CD4-positive, alpha-beta memory T cell (primary cell): ENCODE results near the gene IPO8. TPM values are rescaled to one million over a fixed set of nuclear protein-coding genes. Genes with fewer than 3 reads are reported as not detected.

Source experiments
- CTCF ChIA-PET: fragments of 350-600 bp; sonication (Branson Sonifier 250); formaldehyde crosslinking; loops from one replicate; lab custom pipeline; 2021; ENCODE audit warnings: inconsistent platforms; ENCODE audit not compliant: partially characterized antibody; lab: Charles Lee
- POLR2A ChIA-PET: fragments of 350-600 bp; sonication (Branson Sonifier 250); formaldehyde crosslinking; loops from one replicate; lab custom pipeline; 2021; ENCODE audit not compliant: partially characterized antibody; lab: Charles Lee
- DNase-seq, 5 donors: peaks; one replicate each; pipeline versions ENCODE4 v3.0.0 to v3.0.0-alpha.2; 2020 to 2022; ENCODE audit warnings: mixed read lengths in 1 of 5
- H3K27ac ChIP-seq: one replicate; pipeline ENCODE4 v1.7.0; 2013; ENCODE audit warnings: low read depth, low read length
- H3K27me3 ChIP-seq: 2 replicates; pipeline ENCODE4 v1.7.0; 2013; ENCODE audit warnings: mild to moderate bottlenecking, low read length, moderate library complexity; ENCODE audit not compliant: insufficient read depth
- H3K36me3 ChIP-seq: 2 replicates; pipeline ENCODE4 v1.7.0; 2013; ENCODE audit warnings: mild to moderate bottlenecking, low read length, moderate library complexity; ENCODE audit not compliant: insufficient read depth
- H3K4me1 ChIP-seq: 2 replicates; pipeline ENCODE4 v1.7.0; 2013; ENCODE audit warnings: mild to moderate bottlenecking, low read length, moderate library complexity; ENCODE audit not compliant: insufficient read depth
- H3K4me3 ChIP-seq, 2 donors: one replicate each; pipeline ENCODE4 v1.7.0; 2013; ENCODE audit warnings: low read length in 2 of 2, mild to moderate bottlenecking in 1 of 2
- H3K9me3 ChIP-seq, 2 donors: one replicate each; pipeline ENCODE4 v1.7.0; 2013; ENCODE audit warnings: low read length in 2 of 2, control low read depth in 1 of 2; ENCODE audit not compliant: control insufficient read depth in 1 of 2
- H3K27ac Mint-ChIP-seq, 7 donors: one replicate each; pipeline ENCODE4 v1.8.0; 2020 to 2021; ENCODE audit warnings: mixed read lengths in 7 of 7, mild to moderate bottlenecking in 6 of 7, inconsistent platforms in 3 of 7, moderate library complexity in 3 of 7
- H3K27me3 Mint-ChIP-seq, 2 donors: one replicate each; pipeline ENCODE4 v1.8.0; 2020 to 2021; ENCODE audit warnings: mixed read lengths in 2 of 2
- H3K36me3 Mint-ChIP-seq, 2 donors: one replicate each; pipeline ENCODE4 v1.8.0; 2020 to 2021; ENCODE audit warnings: mixed read lengths in 2 of 2, inconsistent platforms in 1 of 2, mild to moderate bottlenecking in 1 of 2
- H3K4me1 Mint-ChIP-seq, 4 donors: one replicate each; pipeline ENCODE4 v1.8.0; 2020 to 2021; ENCODE audit warnings: mixed read lengths in 4 of 4, mild to moderate bottlenecking in 1 of 4
- H3K4me3 Mint-ChIP-seq, 8 donors: one replicate each; pipeline ENCODE4 v1.8.0; 2020 to 2021; ENCODE audit warnings: mixed read lengths in 8 of 8, mild to moderate bottlenecking in 7 of 8, moderate library complexity in 6 of 8, inconsistent platforms in 3 of 8
- H3K9me3 Mint-ChIP-seq, 8 donors: one replicate each; pipeline ENCODE4 v1.8.0; 2020 to 2021; ENCODE audit warnings: mixed read lengths in 8 of 8, mild to moderate bottlenecking in 5 of 8, inconsistent platforms in 3 of 8, moderate library complexity in 1 of 8
- intact Hi-C: fragments of 100-400 bp; cut with micrococcal nuclease; formaldehyde crosslinking; loops from one replicate; pipeline ENCODE4 v1.15.1; 2023
- polyA plus RNA-seq, 2 donors: library from polyadenylated mRNA; unstranded; fragments of 300-500 nt; fragmentation: Illumina TruSeq; gene quantifications; one replicate each; pipeline ENCODE4 v1.2.3, GENCODE V29; 2021
- total RNA-seq, 2 experiments: library from RNA; stranded (reverse); gene quantifications; one replicate each; pipeline ENCODE4 v1.2.3, GENCODE V29; 2021

Gene IPO8
- total and polyA plus RNA-seq, 4 experiments from 2014 or later = 7.9 to 60.5 (median 32.4) TPM

- Mint-ChIP-seq H3K36me3 (peaks cover 10 to 20% of the 10 kb centered on the region in 2 donors), H3K4me3 (peak overlapping the region in 2 of 8 donors; percentile 1 to 47), H3K4me1 (peaks cover 33 to 53% (median 43%) of the 10 kb centered on the region in 4 donors), H3K27ac (peak overlapping the region in 2 of 7 donors; percentile 77 to 80), H3K9me3 (no peaks in the 10 kb centered on the region), H3K27me3 (no peaks in the 10 kb centered on the region)
- Histone ChIP-seq H3K4me3 (no peak overlapping the region), H3K4me1 (peaks cover 35% of the 10 kb centered on the region), H3K27me3 (no peaks in the 10 kb centered on the region), H3K36me3 (no peaks in the 10 kb centered on the region), H3K9me3 (no peaks in the 10 kb centered on the region), H3K27ac (no peak overlapping the region)
- intact Hi-C loops = loop anchor here (10.0 kb wide), 1 partner anchor 1982 kb away; the partner anchor contains the start of gene DNM1L
- POLR2A ChIA-PET = no interaction called here
- DNase-seq = no peak
- CTCF ChIA-PET = interaction anchor here (1.2 kb wide), 1 partner anchor 63 kb away, joined by 3 read pairs; the partner anchor contains the start of gene CAPRIN2
Observed at GRCh38 chr12:30692470-30692869, 3.2 kb downstream of the IPO8 start.

DNA sequence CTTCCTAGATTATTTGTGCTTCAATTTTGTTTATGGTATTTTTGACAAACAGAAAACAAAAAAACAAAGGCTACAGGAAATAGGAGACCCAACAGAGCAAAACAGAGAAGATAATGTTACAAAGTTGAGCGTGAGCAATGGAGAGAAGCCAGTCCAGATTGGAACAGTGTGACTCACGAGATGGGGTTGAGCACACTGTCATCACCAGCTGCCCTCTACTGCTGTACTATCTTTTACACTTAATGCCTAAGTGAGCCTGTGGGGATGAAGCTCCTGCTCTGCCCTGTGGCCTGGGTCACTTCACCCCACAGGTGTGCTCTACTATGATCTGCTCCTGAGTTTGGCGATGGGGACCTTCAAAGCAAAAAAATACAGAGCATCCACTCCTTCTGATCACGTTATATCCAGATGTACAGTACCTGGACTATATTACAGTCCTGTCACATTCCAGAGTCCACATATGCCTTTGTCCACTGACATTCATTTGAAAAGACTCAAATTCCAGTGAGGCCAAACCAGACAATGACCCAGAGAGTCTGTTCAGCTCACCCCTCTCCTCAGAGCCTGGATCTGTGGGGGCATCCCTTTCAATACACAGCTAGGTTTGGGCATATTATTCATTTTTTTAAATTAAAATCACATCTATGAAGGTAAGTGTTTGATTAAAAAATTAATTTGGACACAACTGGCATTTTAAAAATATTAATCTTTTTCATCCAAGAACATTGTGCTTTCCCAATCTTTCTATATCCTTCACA lies 4.4 kb downstream of the IPO8 start:
- no peaks in the 10 kb centered on the region for H3K9me3 Mint-ChIP-seq
- no peak overlapping the region for H3K27ac ChIP-seq
- no peak for DNase-seq
- peaks cover 11 to 20% of the 10 kb centered on the region in 2 donors for H3K36me3 Mint-ChIP-seq
- no peaks in the 10 kb centered on the region for H3K36me3 ChIP-seq
- intact Hi-C loops = loop anchor here (10.0 kb wide), 1 partner anchor 1984 kb away; the partner anchor contains the start of gene DNM1L
- no peak overlapping the region for H3K4me3 Mint-ChIP-seq
- H3K9me3 ChIP-seq = no peaks in the 10 kb centered on the region
- H3K4me1 ChIP-seq = peaks cover 32% of the 10 kb centered on the region
- POLR2A ChIA-PET = no interaction called here
- H3K4me3 ChIP-seq = no peak overlapping the region
- peak overlapping the region in 1 of 7 donors; percentile 1 for H3K27ac Mint-ChIP-seq
- no peaks in the 10 kb centered on the region for H3K27me3 ChIP-seq
- H3K27me3 Mint-ChIP-seq = no peaks in the 10 kb centered on the region
- peaks cover 34 to 53% (median 43%) of the 10 kb centered on the region in 4 donors for H3K4me1 Mint-ChIP-seq
- CTCF ChIA-PET = no interaction called here

GRCh38 chr12:30687265-30687986 lies 8.2 kb downstream of the IPO8 start:
- no peaks in the 10 kb centered on the region for H3K9me3 Mint-ChIP-seq
- H3K27ac Mint-ChIP-seq = peak overlapping the region in 2 of 7 donors; percentile 14 to 52

GRCh38 chr12:30679241-30679640 lies 16.4 kb downstream of the IPO8 start:
- peaks cover 62 to 64% of the 10 kb centered on the region in 2 donors for H3K36me3 Mint-ChIP-seq
- peaks cover 0 to 2% (median under 1%) of the 10 kb centered on the region in 4 donors for H3K4me1 Mint-ChIP-seq
- ChIA-PET POLR2A (no interaction called here), CTCF (no interaction called here)
- H3K27me3 ChIP-seq = no peaks in the 10 kb centered on the region
- H3K27ac ChIP-seq = no peak overlapping the region
- no peaks in the 10 kb centered on the region for H3K27me3 Mint-ChIP-seq
- no peak overlapping the region for H3K4me3 ChIP-seq
- H3K9me3 Mint-ChIP-seq = no peaks in the 10 kb centered on the region
- intact Hi-C loops = no loop called here
- H3K4me3 Mint-ChIP-seq = no peak overlapping the region
- no peaks in the 10 kb centered on the region for H3K9me3 ChIP-seq
- no peak overlapping the region for H3K27ac Mint-ChIP-seq
- no peaks in the 10 kb centered on the region for H3K4me1 ChIP-seq
- peaks cover 15% of the 10 kb centered on the region for H3K36me3 ChIP-seq
- no peak for DNase-seq

More at GRCh38 chr12:30687265-30687986, 8.2 kb downstream of the IPO8 start:
- Histone ChIP-seq H3K4me1 (peaks cover 2% of the 10 kb centered on the region), H3K36me3 (peaks cover 5% of the 10 kb centered on the region), H3K27me3 (no peaks in the 10 kb centered on the region), H3K9me3 (no peaks in the 10 kb centered on the region), H3K27ac (no peak overlapping the region), H3K4me3 (no peak overlapping the region)
- peaks cover 22 to 28% of the 10 kb centered on the region in 2 donors for H3K36me3 Mint-ChIP-seq
- ChIA-PET POLR2A (no interaction called here), CTCF (no interaction called here)
- peaks cover 12 to 20% (median 15%) of the 10 kb centered on the region in 4 donors for H3K4me1 Mint-ChIP-seq
- H3K4me3 Mint-ChIP-seq = no peak overlapping the region
- intact Hi-C loops = no loop called here
- no peaks in the 10 kb centered on the region for H3K27me3 Mint-ChIP-seq
- no peak for DNase-seq

GRCh38 chr12:30678221-30678620 lies 17.4 kb downstream of the IPO8 start:
- no peak for DNase-seq
- Histone ChIP-seq H3K4me3 (no peak overlapping the region), H3K9me3 (no peaks in the 10 kb centered on the region), H3K4me1 (no peaks in the 10 kb centered on the region), H3K27ac (no peak overlapping the region), H3K36me3 (peaks cover 19% of the 10 kb centered on the region), H3K27me3 (no peaks in the 10 kb centered on the region)
- POLR2A ChIA-PET = no interaction called here
- Mint-ChIP-seq H3K4me3 (no peak overlapping the region), H3K9me3 (no peaks in the 10 kb centered on the region), H3K27ac (no peak overlapping the region), H3K36me3 (peaks cover 56 to 64% of the 10 kb centered on the region in 2 donors), H3K27me3 (no peaks in the 10 kb centered on the region), H3K4me1 (peaks cover 0 to 1% (median 0%) of the 10 kb centered on the region in 4 donors)
- intact Hi-C loops = no loop called here
- CTCF ChIA-PET = no interaction called here

GRCh38 chr12:30661210-30661609 lies 34.5 kb downstream of the IPO8 start:
- H3K27ac ChIP-seq = no peak overlapping the region
- H3K9me3 ChIP-seq = no peaks in the 10 kb centered on the region
- no peaks in the 10 kb centered on the region for H3K4me1 ChIP-seq
- Mint-ChIP-seq H3K4me1 (no peaks in the 10 kb centered on the region), H3K4me3 (no peak overlapping the region), H3K27ac (peak overlapping the region in 1 of 7 donors; percentile 66), H3K9me3 (no peaks in the 10 kb centered on the region), H3K36me3 (peaks cover 33 to 49% of the 10 kb centered on the region in 2 donors), H3K27me3 (no peaks in the 10 kb centered on the region)
- intact Hi-C loops = no loop called here
- H3K4me3 ChIP-seq = no peak overlapping the region
- ChIA-PET CTCF (no interaction called here), POLR2A (no interaction called here)
- DNase-seq = no peak
- no peaks in the 10 kb centered on the region for H3K27me3 ChIP-seq
- peaks cover 6% of the 10 kb centered on the region for H3K36me3 ChIP-seq

DNA sequence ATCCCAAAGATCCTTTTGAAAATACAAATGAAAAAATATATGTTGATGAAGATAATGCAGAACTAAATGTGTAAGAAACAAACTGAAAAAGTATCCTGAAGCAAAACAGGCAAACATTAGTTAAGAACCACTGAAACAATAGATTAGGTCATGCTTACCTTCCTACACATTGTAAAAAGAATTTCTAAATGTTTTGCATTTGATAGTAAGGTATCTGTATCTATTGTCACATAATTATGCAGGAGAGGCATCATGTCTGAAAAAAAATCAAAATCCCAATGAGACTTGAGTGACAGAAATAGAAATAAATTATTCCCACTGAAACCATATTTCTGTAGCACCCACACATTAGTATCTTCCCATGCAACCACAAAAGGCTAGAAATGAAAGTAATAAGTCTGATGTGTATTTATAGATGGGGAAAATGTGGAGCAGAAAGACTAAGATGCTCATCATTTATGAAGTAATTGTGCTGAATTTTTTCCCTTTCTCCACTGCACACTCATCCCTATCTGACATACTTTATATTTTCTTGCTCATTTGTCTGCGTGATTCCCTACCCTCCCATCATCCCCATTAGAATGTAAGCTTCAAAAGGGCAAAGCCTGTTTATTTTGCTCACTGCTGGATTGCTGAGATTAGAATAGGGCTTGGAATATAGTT lies 43.5 kb downstream of the IPO8 start:
- H3K9me3 ChIP-seq = no peaks in the 10 kb centered on the region
- peaks cover 4 to 9% (median 6%) of the 10 kb centered on the region in 4 donors for H3K4me1 Mint-ChIP-seq
- no peak overlapping the region for H3K4me3 Mint-ChIP-seq
- intact Hi-C loops = no loop called here
- peaks cover 32 to 42% of the 10 kb centered on the region in 2 donors for H3K36me3 Mint-ChIP-seq
- ChIA-PET CTCF (no interaction called here), POLR2A (no interaction called here)
- H3K27ac Mint-ChIP-seq = peak overlapping the region in 1 of 7 donors; percentile 13
- no peaks in the 10 kb centered on the region for H3K36me3 ChIP-seq
- H3K27me3 ChIP-seq = no peaks in the 10 kb centered on the region
- DNase-seq = no peak
- H3K27me3 Mint-ChIP-seq = no peaks in the 10 kb centered on the region
- no peak overlapping the region for H3K4me3 ChIP-seq
- H3K4me1 ChIP-seq = no peaks in the 10 kb centered on the region
- no peak overlapping the region for H3K27ac ChIP-seq
- H3K9me3 Mint-ChIP-seq = no peaks in the 10 kb centered on the region
